Endothelial cell of umbilical vein (primary cell): Measurements from ENCODE around the gene CCSER2.

Source experiments
- CTCF ChIP-seq, 2 donors: IDR thresholded peaks; 1 replicate in 1 of 2; 2 replicates in 1 of 2; pipeline ENCODE4 v1.5.1; 2011; ENCODE audit warnings: low read length in 2 of 2, mild to moderate bottlenecking in 2 of 2, moderate library complexity in 2 of 2, control low read depth in 1 of 2, inconsistent platforms in 1 of 2, low read depth in 1 of 2; ENCODE audit not compliant: insufficient read depth in 1 of 2; ENCODE audit errors: extremely low read depth in 1 of 2
- JUN ChIP-seq: IDR thresholded peaks from 2 replicates; pipeline ENCODE4 v1.6.1; 2011; ENCODE audit warnings: borderline replicate concordance, low read depth; ENCODE audit not compliant: insufficient read length, insufficient read depth
- MYC ChIP-seq: IDR thresholded peaks from one replicate; pipeline ENCODE4 v1.6.1; 2011; ENCODE audit warnings: mild to moderate bottlenecking, low read depth, low read length
- POLR2A ChIP-seq: IDR thresholded peaks from 2 replicates; pipeline ENCODE4 v1.6.1; 2012; ENCODE audit warnings: low read depth, mild to moderate bottlenecking, control low read depth, low read length
- POLR2AphosphoS5 ChIP-seq: IDR thresholded peaks from 2 replicates; pipeline ENCODE4 v1.6.1; 2012; ENCODE audit warnings: low read depth, mild to moderate bottlenecking, control low read depth, low read length, moderate library complexity; ENCODE audit not compliant: insufficient read depth

- TF ChIP-seq POLR2A, result no peak
- no peak for TF ChIP-seq POLR2AphosphoS5
- no peak for TF ChIP-seq CTCF (IDR thresholded peaks at IDR 0.05; ENCODE audit: extremely low read depth in 1 of 2, insufficient read depth in 1 of 2, low read depth in 1 of 2, low read length in 2 of 2)
- no peak for TF ChIP-seq JUN
- TF ChIP-seq MYC, result no peak
Observed at GRCh38 chr10:84511106-84511505, 182.7 kb downstream of the CCSER2 start.
